ENCODE data around the gene RBM43. TPM values are rescaled to one million over a fixed set of nuclear protein-coding genes. Genes with fewer than 3 reads are reported as not detected.

The RBM43 gene
- polyA plus RNA-seq, 1 of the 3 experiments (the other 2 are of a cell fraction) = 2.0 TPM

DNA sequence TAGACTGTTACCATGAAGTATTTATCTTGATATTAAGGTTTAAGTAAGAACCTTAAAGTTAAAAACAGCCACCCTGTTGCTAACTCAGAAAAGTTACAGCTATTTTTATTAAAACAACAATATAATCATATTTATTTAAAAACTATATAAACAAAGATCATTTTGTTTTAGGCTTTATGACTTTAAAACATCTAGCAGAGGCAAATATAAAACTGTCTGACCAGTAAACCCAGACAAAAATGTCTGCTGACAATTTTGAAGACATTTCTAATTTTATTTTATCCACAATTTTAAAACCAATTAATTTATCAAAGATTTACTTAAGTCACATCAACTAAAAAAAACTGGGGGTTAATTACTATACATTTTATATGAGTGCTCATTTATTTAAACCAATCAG lies 14.2 kb downstream of the RBM43 start:
- no peaks in the 10 kb centered on the region for H4K20me1 ChIP-seq (ENCODE audit: insufficient read depth)
- H3K36me3 ChIP-seq (replicated peaks in 1 of 2; ENCODE audit: control insufficient read depth in 1 of 2, insufficient read depth in 2 of 2, low read length in 1 of 2) = peaks cover 11 to 25% of the 10 kb centered on the region in 2 experiments
- no peak overlapping the region for H3K4me2 ChIP-seq
- H3K27ac ChIP-seq (ENCODE audit: low read depth in 2 of 2, low read length in 1 of 2) = no peak overlapping the region
- ChIA-PET CTCF (interaction anchor here (1.4 to 3.6 kb wide), 2 partner anchors 8 to 1650 kb away, joined by 5 to 22 read pairs; no protein-coding TSS in a partner anchor), POLR2A (no interaction called here)
- TF ChIP-seq, protein P1, sequence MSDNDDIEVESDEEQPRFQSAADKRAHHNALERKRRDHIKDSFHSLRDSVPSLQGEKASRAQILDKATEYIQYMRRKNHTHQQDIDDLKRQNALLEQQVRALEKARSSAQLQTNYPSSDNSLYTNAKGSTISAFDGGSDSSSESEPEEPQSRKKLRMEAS (IDR thresholded peaks at IDR 0.05; ENCODE audit: low read depth) = no peak
- TF ChIP-seq SMC3 (IDR thresholded peaks at IDR 0.05; ENCODE audit: low read depth, low read length) (no peak), FOXJ3 (CRISPR knock-in tag; IDR thresholded peaks at IDR 0.05) (no peak), CTCF (IDR thresholded peaks at IDR 0.05) (no peak), FOSL2 (IDR thresholded peaks at IDR 0.05; ENCODE audit: borderline replicate concordance, low read depth) (no peak), MEF2A (IDR thresholded peaks at IDR 0.05; ENCODE audit: borderline replicate concordance, low read depth) (no peak), NRF1 (IDR thresholded peaks at IDR 0.05; ENCODE audit: low read depth, low read length) (no peak), ZBTB33 (IDR thresholded peaks at IDR 0.05; ENCODE audit: borderline replicate concordance, low read depth) (no peak), CHD2 (IDR thresholded peaks at IDR 0.05; ENCODE audit: low read length, partially characterized antibody) (no peak), GABPA (IDR thresholded peaks at IDR 0.05; ENCODE audit: low read depth) (no peak), REST (IDR thresholded peaks at IDR 0.05; ENCODE audit: low read depth, low read length) (no peak), FOXM1 (IDR thresholded peaks at IDR 0.05; ENCODE audit: low read depth) (no peak), ELF1 (IDR thresholded peaks at IDR 0.05) (no peak), RXRA (IDR thresholded peaks at IDR 0.05; ENCODE audit: borderline replicate concordance, low read depth) (no peak), TAF1 (IDR thresholded peaks at IDR 0.05; ENCODE audit: borderline replicate concordance, low read depth, low read length) (no peak), EP300 (IDR thresholded peaks at IDR 0.05; ENCODE audit: borderline replicate concordance in 1 of 2, low read depth in 1 of 2, low read length in 1 of 2) (no peak), JUND (IDR thresholded peaks at IDR 0.05) (no peak)
- TF ChIP-seq, protein P2, sequence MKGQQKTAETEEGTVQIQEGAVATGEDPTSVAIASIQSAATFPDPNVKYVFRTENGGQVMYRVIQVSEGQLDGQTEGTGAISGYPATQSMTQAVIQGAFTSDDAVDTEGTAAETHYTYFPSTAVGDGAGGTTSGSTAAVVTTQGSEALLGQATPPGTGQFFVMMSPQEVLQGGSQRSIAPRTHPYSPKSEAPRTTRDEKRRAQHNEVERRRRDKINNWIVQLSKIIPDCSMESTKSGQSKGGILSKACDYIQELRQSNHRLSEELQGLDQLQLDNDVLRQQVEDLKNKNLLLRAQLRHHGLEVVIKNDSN (IDR thresholded peaks at IDR 0.05; ENCODE audit: borderline replicate concordance, low read depth) = no peak
- TF ChIP-seq, protein P3, sequence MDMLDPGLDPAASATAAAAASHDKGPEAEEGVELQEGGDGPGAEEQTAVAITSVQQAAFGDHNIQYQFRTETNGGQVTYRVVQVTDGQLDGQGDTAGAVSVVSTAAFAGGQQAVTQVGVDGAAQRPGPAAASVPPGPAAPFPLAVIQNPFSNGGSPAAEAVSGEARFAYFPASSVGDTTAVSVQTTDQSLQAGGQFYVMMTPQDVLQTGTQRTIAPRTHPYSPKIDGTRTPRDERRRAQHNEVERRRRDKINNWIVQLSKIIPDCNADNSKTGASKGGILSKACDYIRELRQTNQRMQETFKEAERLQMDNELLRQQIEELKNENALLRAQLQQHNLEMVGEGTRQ (IDR thresholded peaks at IDR 0.05; ENCODE audit: borderline replicate concordance, low read depth, low read length) = no peak
- no peak overlapping the region for H3K9ac ChIP-seq
- no peak overlapping the region for H2AFZ ChIP-seq (ENCODE audit: low read depth)
- no peak overlapping the region for H3K4me3 ChIP-seq (ENCODE audit: low read depth in 2 of 2, low read length in 1 of 2)
- H3F3A ChIP-seq (replicated peaks; ENCODE audit: insufficient read depth) = peaks cover 5% of the 10 kb centered on the region
- DNase-seq = no peak
- H3K4me1 ChIP-seq (ENCODE audit: control insufficient read depth in 1 of 2, insufficient read depth in 2 of 2, low read depth in 1 of 2, low read length in 1 of 2) = peaks cover 0 to 10% of the 10 kb centered on the region in 2 experiments; a peak in 1 of 4 replicates
- 0 out of 2 replicates have a peak, but pooled peaks cover 16% of the 10 kb centered on the region for H3K9me3 ChIP-seq
- no peaks in the 10 kb centered on the region for H3K79me2 ChIP-seq (ENCODE audit: insufficient read depth)
- H3K9me2 ChIP-seq = no peaks in the 10 kb centered on the region
- no peaks in the 10 kb centered on the region for H3K27me3 ChIP-seq (ENCODE audit: insufficient read depth)
